ENCODE data around the gene ZFYVE28.

DNA sequence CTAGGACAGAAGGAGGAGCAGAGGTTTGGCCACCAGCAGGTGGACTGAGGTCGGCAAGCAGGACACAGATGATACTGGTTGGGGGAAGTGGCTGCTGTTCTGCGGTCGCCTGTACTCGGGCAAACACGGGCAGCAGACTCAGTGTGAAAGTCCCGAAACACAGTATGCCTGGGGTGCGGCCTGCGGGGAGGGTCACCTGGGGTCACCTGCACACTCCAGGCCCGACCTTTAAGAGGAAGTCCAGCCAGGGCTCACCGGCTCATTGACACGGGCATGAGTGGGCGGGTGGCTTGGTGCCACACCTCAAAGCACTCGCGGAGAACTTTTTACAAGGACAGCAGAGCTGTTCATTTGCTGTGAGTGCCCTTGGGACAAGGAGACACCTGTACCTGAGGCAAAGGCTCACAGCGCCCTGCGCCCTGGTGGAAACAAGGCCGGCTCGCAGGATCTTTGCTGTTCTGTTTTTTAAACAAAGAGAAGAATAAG lies 85.0 kb downstream of the ZFYVE28 start:
- no peak for TF ChIP-seq EZH2 (IDR thresholded peaks at IDR 0.05; ENCODE audit: low read depth)
- TF ChIP-seq, protein P1, sequence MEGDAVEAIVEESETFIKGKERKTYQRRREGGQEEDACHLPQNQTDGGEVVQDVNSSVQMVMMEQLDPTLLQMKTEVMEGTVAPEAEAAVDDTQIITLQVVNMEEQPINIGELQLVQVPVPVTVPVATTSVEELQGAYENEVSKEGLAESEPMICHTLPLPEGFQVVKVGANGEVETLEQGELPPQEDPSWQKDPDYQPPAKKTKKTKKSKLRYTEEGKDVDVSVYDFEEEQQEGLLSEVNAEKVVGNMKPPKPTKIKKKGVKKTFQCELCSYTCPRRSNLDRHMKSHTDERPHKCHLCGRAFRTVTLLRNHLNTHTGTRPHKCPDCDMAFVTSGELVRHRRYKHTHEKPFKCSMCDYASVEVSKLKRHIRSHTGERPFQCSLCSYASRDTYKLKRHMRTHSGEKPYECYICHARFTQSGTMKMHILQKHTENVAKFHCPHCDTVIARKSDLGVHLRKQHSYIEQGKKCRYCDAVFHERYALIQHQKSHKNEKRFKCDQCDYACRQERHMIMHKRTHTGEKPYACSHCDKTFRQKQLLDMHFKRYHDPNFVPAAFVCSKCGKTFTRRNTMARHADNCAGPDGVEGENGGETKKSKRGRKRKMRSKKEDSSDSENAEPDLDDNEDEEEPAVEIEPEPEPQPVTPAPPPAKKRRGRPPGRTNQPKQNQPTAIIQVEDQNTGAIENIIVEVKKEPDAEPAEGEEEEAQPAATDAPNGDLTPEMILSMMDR (conservative IDR thresholded peaks at IDR 0.05): no peak
